ENCODE measurements around the gene ITGA2.

The ITGA2 gene

DNA sequence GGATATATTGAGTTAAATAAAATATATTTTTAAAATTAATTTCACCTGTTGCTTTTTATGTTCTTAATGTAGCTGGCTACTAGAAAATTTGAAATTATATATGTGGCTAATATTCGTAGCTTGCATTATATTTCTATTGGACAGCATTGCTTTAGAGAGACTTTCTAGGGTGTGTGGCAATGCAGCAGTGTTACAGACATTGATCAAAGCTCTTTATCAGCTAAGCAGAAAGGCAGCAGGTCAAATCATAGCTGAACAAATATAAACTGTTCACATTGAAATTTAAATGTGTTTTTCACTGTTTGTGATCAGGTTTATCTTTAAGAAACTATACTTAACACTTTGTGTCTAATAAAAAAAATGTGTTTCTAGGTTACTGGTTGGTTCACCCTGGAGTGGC lies 52.6 kb downstream of the ITGA2 start:
- H3K27ac Mint-ChIP-seq, result no peak overlapping the region
- peaks cover 4% of the 10 kb centered on the region for H3K27me3 Mint-ChIP-seq
- no peaks in the 10 kb centered on the region for H3K36me3 Mint-ChIP-seq (ENCODE audit: low read depth)
- H3K4me1 Mint-ChIP-seq (ENCODE audit: low read depth), result peaks cover 73% of the 10 kb centered on the region
- no peaks in the 10 kb centered on the region for H3K9me3 Mint-ChIP-seq
- H3K4me3 Mint-ChIP-seq, result no peak overlapping the region

DNA sequence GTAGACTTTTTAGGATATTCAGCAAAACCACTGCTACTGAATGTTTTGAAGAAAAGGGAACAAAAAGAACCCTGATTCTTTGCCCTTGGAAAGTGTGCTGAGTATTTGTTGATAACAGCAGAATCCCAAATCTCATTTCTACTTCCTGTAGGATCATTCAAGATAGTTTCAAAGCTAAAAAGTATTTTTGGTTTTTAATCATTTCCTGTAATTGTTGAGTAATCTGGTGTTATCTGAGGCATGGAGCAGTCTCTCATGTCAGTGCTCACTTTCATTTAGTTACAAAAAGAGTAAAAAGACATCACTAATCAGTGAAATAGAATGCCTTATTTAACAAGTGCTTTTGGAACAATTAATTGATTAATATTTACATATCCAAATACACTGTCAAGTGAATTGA lies 56.1 kb downstream of the ITGA2 start:
- Mint-ChIP-seq H3K27ac (no peak overlapping the region), H3K4me1 (ENCODE audit: low read depth) (peaks cover 51% of the 10 kb centered on the region), H3K4me3 (no peak overlapping the region), H3K36me3 (ENCODE audit: low read depth) (no peaks in the 10 kb centered on the region), H3K9me3 (no peaks in the 10 kb centered on the region), H3K27me3 (peaks cover 10% of the 10 kb centered on the region)

DNA sequence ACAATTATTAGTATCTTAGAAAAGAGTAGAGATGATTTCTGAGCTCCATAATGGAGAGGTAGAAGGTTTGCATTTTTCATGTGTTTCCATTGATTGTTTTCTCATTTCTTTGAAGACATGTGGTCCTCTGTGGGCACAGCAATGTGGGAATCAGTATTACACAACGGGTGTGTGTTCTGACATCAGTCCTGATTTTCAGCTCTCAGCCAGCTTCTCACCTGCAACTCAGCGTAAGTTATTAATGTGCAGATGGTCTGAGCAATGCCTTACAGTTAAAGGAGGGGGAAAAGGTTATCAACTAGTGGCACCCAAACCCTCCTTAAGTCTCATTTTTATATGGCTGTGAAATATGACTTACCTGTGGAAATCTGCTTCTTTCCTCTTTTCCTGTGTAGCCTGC lies 59.1 kb downstream of the ITGA2 start:
- Mint-ChIP-seq H3K27ac (no peak overlapping the region), H3K27me3 (peaks cover 9% of the 10 kb centered on the region), H3K4me3 (no peak overlapping the region), H3K36me3 (ENCODE audit: low read depth) (no peaks in the 10 kb centered on the region), H3K4me1 (ENCODE audit: low read depth) (peaks cover 26% of the 10 kb centered on the region), H3K9me3 (no peaks in the 10 kb centered on the region)

DNA sequence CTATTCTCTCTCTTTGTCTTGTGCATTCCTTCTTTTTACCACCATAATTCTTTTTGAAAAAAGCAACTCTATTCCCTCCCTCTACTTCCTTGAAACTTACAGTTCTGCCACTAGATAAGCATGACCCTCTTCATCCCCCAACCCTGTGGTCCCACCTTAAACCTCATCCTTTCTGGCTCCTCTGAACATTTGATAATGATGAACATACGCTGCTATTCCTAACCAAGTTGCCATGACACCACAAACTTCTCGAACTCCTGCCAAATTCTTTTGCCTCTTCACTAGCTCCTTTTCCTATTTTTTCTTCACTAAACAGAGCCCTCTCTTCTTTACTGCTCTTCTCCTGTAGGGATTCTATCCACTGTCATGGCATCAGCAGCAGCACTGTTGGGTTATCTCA lies 63.3 kb downstream of the ITGA2 start:
- no peaks in the 10 kb centered on the region for H3K36me3 Mint-ChIP-seq (ENCODE audit: low read depth)
- H3K27ac Mint-ChIP-seq, result no peak overlapping the region
- H3K4me1 Mint-ChIP-seq (ENCODE audit: low read depth), result peaks cover 5% of the 10 kb centered on the region
- H3K4me3 Mint-ChIP-seq, result no peak overlapping the region
- no peaks in the 10 kb centered on the region for H3K9me3 Mint-ChIP-seq
- H3K27me3 Mint-ChIP-seq, result peaks cover 12% of the 10 kb centered on the region

DNA sequence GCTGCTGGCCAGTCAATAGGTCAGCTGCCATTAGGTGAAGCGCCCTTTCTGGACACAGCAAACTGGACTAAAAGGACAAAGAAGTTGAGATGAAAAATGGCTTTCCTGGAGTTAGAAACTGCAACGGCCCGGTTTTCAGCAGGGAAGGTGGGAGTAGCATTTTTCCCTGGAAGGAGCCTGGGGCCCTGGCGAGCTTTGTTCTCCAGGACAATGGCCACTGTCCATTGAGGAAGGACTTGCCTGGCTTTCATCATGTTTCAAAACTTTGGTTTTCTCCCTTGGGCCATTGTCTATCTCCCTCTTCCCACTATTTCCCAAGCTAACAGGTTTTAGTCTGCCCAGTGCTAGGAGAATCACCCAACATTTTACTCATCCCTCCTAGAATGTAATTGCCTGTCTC lies 64.2 kb downstream of the ITGA2 start:
- H3K27me3 Mint-ChIP-seq, result peaks cover 16% of the 10 kb centered on the region
- H3K36me3 Mint-ChIP-seq (ENCODE audit: low read depth), result no peaks in the 10 kb centered on the region
- no peak overlapping the region for H3K4me3 Mint-ChIP-seq
- H3K27ac Mint-ChIP-seq, result no peak overlapping the region
- H3K4me1 Mint-ChIP-seq (ENCODE audit: low read depth), result no peaks in the 10 kb centered on the region
- no peaks in the 10 kb centered on the region for H3K9me3 Mint-ChIP-seq

DNA sequence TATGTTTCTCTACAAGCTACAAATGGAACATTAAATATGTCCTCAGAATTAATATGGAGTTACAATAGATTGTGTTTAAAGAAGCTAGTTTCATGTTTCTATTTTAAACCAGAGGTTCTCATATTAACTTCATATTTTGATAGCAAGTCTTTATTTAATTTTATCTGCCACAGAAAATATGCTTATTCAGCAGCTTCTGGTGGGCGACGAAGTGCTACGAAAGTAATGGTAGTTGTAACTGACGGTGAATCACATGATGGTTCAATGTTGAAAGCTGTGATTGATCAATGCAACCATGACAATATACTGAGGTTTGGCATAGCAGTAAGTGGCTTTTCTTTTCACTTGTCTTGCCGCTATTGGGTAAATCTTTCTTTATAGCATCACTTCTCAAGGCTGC lies 66.2 kb downstream of the ITGA2 start:
- no peaks in the 10 kb centered on the region for H3K4me1 Mint-ChIP-seq (ENCODE audit: low read depth)
- no peaks in the 10 kb centered on the region for H3K9me3 Mint-ChIP-seq
- no peak overlapping the region for H3K4me3 Mint-ChIP-seq
- H3K36me3 Mint-ChIP-seq (ENCODE audit: low read depth), result no peaks in the 10 kb centered on the region
- H3K27ac Mint-ChIP-seq, result no peak overlapping the region
- peaks cover 31% of the 10 kb centered on the region for H3K27me3 Mint-ChIP-seq

DNA sequence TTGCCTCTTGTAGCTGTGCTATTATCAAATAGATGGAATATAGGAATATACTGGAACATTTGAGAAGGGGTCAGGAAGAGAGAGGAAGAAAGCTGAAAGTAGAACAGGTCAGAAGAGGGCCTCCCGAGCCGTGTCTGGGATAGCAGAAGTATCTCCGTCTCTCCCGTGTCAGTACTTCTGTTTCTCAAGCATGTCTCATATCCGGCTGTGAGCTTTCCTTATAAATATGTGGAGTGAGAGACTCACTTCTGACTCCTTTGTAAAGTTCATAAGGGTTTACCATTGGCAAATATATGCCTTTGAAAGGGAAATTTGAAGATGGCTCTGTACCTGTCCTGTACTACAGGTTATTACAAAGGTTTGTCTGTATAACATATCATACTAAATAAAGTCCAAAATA lies 70.1 kb downstream of the ITGA2 start:
- Mint-ChIP-seq H3K27ac (no peak overlapping the region), H3K27me3 (peaks cover 43% of the 10 kb centered on the region), H3K4me1 (ENCODE audit: low read depth) (no peaks in the 10 kb centered on the region), H3K4me3 (no peak overlapping the region), H3K36me3 (ENCODE audit: low read depth) (no peaks in the 10 kb centered on the region), H3K9me3 (no peaks in the 10 kb centered on the region)

DNA sequence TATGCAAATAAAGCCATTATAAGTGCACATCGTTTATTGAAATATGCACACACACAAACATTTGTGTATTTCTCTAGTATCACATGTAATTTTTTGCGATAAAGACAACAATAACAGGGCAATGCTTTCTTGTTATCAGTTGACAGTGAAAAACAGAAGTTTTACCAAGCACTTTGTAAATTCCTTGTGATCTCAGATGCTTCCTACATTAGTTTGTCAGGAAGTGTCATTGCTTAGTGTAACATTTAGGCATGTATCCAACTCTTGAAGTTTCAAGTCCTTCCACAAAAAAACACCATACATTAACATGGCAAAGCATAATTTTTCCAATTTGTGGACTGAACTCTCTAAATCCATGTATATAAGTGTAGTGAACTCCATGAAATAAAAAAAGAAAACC lies 74.0 kb downstream of the ITGA2 start:
- Mint-ChIP-seq H3K36me3 (ENCODE audit: low read depth) (no peaks in the 10 kb centered on the region), H3K4me3 (no peak overlapping the region), H3K27ac (no peak overlapping the region), H3K4me1 (ENCODE audit: low read depth) (peaks cover 7% of the 10 kb centered on the region), H3K9me3 (no peaks in the 10 kb centered on the region), H3K27me3 (peaks cover 32% of the 10 kb centered on the region)

DNA sequence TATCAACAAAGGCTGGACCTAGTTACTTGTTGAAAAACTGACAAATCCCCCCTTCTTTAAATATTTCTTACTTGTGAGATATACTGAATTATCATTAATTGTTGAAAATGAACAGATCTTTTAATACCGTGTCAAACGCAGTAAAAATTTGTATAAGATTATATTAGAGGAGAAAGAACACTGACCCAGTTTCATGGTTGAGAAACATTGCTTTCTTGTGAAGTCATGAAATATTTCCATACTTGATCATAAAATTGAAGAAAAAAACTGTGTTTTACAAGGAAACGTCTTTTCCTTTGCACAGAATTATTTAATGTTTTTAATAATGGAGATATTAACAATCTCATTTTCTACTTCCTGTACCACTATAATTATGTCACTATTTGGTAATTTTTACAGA lies 74.6 kb downstream of the ITGA2 start:
- Mint-ChIP-seq H3K4me1 (ENCODE audit: low read depth) (peaks cover 7% of the 10 kb centered on the region), H3K27ac (no peak overlapping the region), H3K27me3 (peaks cover 26% of the 10 kb centered on the region), H3K4me3 (no peak overlapping the region), H3K9me3 (no peaks in the 10 kb centered on the region), H3K36me3 (ENCODE audit: low read depth) (no peaks in the 10 kb centered on the region)

DNA sequence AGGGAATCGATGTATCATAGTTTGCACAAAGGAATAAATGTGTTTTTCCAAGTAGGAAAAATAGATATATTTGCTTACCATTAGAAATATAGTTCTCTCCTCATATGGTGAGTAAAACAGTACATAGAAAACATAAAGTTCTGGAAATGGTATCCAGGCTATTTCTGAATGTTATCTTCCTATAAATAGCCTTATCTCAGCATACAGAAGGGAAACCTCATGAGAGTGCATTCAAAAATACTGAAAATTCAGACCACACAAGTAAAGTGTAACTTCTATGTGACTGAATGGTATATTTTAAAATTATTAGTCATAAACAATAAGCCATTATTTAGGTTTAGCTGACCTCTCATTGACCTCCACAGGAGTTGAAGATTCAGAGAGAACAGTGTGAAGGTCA lies 76.9 kb downstream of the ITGA2 start:
- Mint-ChIP-seq H3K4me1 (ENCODE audit: low read depth) (peaks cover 24% of the 10 kb centered on the region), H3K36me3 (ENCODE audit: low read depth) (no peaks in the 10 kb centered on the region), H3K27me3 (peaks cover 13% of the 10 kb centered on the region), H3K27ac (no peak overlapping the region), H3K4me3 (no peak overlapping the region), H3K9me3 (no peaks in the 10 kb centered on the region)

DNA sequence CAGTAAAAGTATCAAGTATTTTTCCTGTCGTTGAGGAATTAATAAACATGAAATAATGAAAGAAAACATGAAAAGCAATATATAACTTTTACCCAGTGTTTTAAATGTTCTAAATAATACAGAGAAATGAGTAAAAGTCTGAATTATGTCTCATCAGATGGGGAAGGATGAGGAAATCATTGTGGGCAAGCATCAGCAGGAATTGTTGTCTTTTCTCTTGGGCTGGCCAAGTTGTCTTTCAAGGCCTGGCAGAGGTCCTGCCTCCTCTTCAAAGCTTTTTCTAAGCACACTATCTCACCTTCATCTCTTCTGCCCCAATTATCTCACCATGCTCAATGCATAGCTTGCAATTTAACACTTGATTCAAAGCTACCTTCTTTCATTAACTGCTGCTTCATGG lies 78.5 kb downstream of the ITGA2 start:
- H3K27ac Mint-ChIP-seq, result no peak overlapping the region
- peaks cover 26% of the 10 kb centered on the region for H3K4me1 Mint-ChIP-seq (ENCODE audit: low read depth)
- H3K36me3 Mint-ChIP-seq (ENCODE audit: low read depth), result no peaks in the 10 kb centered on the region
- no peaks in the 10 kb centered on the region for H3K9me3 Mint-ChIP-seq
- H3K4me3 Mint-ChIP-seq, result no peak overlapping the region
- H3K27me3 Mint-ChIP-seq, result peaks cover 10% of the 10 kb centered on the region

DNA sequence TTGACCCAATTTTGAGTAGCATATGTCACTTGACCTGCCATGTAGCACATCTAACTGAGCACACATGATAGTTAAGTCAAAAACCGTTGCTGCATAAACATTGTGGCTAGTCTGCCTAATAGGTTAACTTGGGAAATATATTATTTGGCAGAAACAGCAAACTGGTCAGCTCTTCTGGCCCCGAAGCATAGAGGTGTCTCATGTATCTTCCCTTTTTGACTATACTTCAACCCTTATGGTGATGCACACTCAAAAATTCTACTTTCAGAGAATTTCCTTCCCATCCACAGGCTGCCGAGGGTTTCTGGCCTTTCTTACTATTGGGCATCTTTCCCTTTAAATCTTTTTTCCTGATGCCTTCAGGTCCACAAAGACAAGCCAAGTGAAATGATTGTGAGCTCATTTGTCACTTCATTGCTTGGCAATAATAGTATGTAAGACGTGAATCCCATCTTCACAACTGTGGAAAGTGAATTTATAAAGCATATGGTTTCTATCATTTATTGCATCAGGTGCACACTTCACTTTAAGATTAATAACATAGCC lies 79.2 kb downstream of the ITGA2 start:
- H3K27ac Mint-ChIP-seq, result no peak overlapping the region
- peaks cover 14% of the 10 kb centered on the region for H3K27me3 Mint-ChIP-seq
- H3K4me1 Mint-ChIP-seq (ENCODE audit: low read depth), result peaks cover 26% of the 10 kb centered on the region
- H3K9me3 Mint-ChIP-seq, result no peaks in the 10 kb centered on the region
- no peak overlapping the region for H3K4me3 Mint-ChIP-seq
- H3K36me3 Mint-ChIP-seq (ENCODE audit: low read depth), result no peaks in the 10 kb centered on the region

DNA sequence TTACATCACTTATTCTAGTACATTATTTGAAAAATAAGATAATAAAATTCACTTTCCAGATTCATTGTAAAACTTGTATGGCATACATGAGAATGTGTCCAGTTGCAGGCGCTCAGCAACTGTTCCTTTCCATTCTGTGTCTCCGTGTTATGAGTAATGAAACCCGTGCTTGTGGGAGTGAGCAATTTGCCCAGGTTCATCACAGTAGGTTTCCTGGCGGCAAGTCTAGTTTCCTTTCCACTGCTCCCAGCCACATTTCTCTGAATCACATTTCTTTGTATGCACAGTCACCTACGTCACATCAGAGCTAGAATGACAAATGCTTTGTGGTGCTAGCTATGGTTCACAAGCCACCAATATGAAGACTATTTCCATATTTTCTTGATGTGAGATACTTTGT lies 80.5 kb downstream of the ITGA2 start:
- Mint-ChIP-seq H3K4me1 (ENCODE audit: low read depth) (peaks cover 26% of the 10 kb centered on the region), H3K36me3 (ENCODE audit: low read depth) (no peaks in the 10 kb centered on the region), H3K27ac (peak overlapping the region; percentile 91), H3K4me3 (peak overlapping the region; percentile 65), H3K27me3 (peaks cover 16% of the 10 kb centered on the region), H3K9me3 (no peaks in the 10 kb centered on the region)

DNA sequence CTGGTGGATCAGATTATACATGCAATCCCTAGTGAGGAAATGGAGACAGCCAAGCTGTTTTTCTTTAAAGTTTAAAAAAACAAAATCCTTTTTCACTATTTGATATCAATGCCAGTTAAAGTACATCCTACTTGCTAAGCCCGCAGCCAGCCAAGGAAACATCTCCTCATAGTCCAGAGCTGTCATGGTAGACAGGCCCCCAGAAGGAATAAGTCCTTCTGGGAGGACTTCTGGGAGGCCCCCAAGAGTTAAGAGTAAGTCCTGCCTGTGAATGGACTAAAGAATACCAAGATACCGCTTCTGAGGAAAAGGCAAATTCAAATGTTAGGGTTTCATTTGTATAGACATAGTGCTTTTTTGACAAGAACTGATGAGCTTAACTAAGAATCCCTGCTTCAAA lies 82.1 kb downstream of the ITGA2 start:
- Mint-ChIP-seq H3K27ac (no peak overlapping the region), H3K4me1 (ENCODE audit: low read depth) (peaks cover 26% of the 10 kb centered on the region), H3K9me3 (no peaks in the 10 kb centered on the region)

DNA sequence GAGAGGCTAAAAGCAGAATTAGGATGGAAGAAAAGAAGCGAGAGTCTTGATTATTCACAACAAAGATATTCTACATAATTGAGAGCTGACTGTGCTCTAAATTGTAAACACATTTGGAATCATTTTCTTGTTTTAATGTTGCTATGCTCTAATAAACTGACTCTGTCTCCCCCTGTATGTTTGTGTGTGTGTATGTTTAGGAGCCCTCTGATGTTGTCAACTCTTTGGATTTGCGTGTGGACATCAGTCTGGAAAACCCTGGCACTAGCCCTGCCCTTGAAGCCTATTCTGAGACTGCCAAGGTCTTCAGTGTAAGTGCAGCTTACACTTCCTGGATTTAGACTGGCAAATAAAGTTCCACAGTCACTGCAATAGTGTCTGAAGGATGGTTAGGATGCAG lies 82.6 kb downstream of the ITGA2 start:
- Mint-ChIP-seq H3K4me1 (ENCODE audit: low read depth) (peaks cover 26% of the 10 kb centered on the region), H3K27ac (no peak overlapping the region), H3K4me3 (no peak overlapping the region), H3K36me3 (ENCODE audit: low read depth) (no peaks in the 10 kb centered on the region), H3K27me3 (peaks cover 25% of the 10 kb centered on the region), H3K9me3 (no peaks in the 10 kb centered on the region)

More for the DNA sequence above, 82.1 kb downstream of the ITGA2 start:
- Mint-ChIP-seq H3K4me3 (no peak overlapping the region), H3K36me3 (ENCODE audit: low read depth) (no peaks in the 10 kb centered on the region), H3K27me3 (peaks cover 25% of the 10 kb centered on the region)

DNA sequence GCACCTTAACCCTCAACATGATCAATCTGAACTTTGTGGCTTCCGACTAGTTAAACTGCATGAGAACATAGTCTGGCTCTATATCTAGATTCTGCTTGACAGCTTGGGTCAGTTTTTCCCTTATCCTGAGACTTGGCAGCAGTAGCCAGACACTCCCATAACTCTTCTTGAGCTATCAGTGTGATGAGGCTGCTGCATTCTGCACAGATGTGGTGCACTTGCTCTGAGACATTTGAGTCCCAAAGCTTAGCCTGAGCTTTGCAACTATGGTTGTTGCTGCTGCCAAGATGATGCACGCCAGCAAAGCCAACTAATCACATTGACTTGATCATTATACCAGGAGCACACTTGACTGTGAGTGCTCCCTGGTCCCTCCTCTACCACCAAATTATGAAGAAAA lies 84.2 kb downstream of the ITGA2 start:
- H3K4me1 Mint-ChIP-seq (ENCODE audit: low read depth), result peaks cover 19% of the 10 kb centered on the region
- H3K36me3 Mint-ChIP-seq (ENCODE audit: low read depth), result no peaks in the 10 kb centered on the region
- H3K9me3 Mint-ChIP-seq, result no peaks in the 10 kb centered on the region
- H3K27me3 Mint-ChIP-seq, result peaks cover 37% of the 10 kb centered on the region
- no peak overlapping the region for H3K4me3 Mint-ChIP-seq
- H3K27ac Mint-ChIP-seq, result no peak overlapping the region
